Endometrium (tissue), 2 donors: ENCODE data around the gene COL23A1.
"Not testable (repeated sequence)": the region's sequence is repeated elsewhere in the genome, so short reads cannot be mapped to it uniquely, and the experiment has no call there.

Experiments
- FAIRE-seq: peaks from 2 replicates; lab custom pipeline; 2012; peaks lifted over from hg19 to GRCh38; lab: Jason Lieb, UNC
- donor health status: control.
- donor health status: control.

Gene COL23A1

GRCh38 chr5:178376921-178377582, 213.1 kb downstream of the COL23A1 start:
- no peak for FAIRE-seq

- FAIRE-seq: no peak
These were observed 214.8 kb downstream of the COL23A1 start for GRCh38 chr5:178375348-178375747.

GRCh38 chr5:178373711-178374110, 216.5 kb downstream of the COL23A1 start:
- no peak for FAIRE-seq

GRCh38 chr5:178372142-178372571, 218.0 kb downstream of the COL23A1 start:
- FAIRE-seq: no peak

GRCh38 chr5:178371362-178372111, 218.7 kb downstream of the COL23A1 start:
- FAIRE-seq: no peak

- no peak for FAIRE-seq
These were observed 220.1 kb downstream of the COL23A1 start for GRCh38 chr5:178370102-178370501.

- FAIRE-seq: not testable (repeated sequence)
These were observed 220.7 kb downstream of the COL23A1 start for GRCh38 chr5:178369469-178369868.

GRCh38 chr5:178368716-178369300, 221.4 kb downstream of the COL23A1 start:
- no peak for FAIRE-seq

- FAIRE-seq: no peak
These were observed 221.9 kb downstream of the COL23A1 start for GRCh38 chr5:178368274-178368673.

GRCh38 chr5:178367736-178368120, 222.5 kb downstream of the COL23A1 start:
- no peak for FAIRE-seq

- no peak for FAIRE-seq
These were observed 223.0 kb downstream of the COL23A1 start for GRCh38 chr5:178366998-178367735.

- FAIRE-seq: no peak
These were observed 224.4 kb downstream of the COL23A1 start for GRCh38 chr5:178365501-178366440.

- FAIRE-seq: no peak
These were observed 225.9 kb downstream of the COL23A1 start for GRCh38 chr5:178364326-178364675.

GRCh38 chr5:178363501-178364325, 226.5 kb downstream of the COL23A1 start:
- FAIRE-seq: no peak

- no peak for FAIRE-seq
These were observed 228.3 kb downstream of the COL23A1 start for GRCh38 chr5:178361657-178362445.

- FAIRE-seq: no peak
These were observed 229.3 kb downstream of the COL23A1 start for GRCh38 chr5:178360926-178361235.

- FAIRE-seq: no peak
These were observed 229.8 kb downstream of the COL23A1 start for GRCh38 chr5:178360222-178360925.

GRCh38 chr5:178359738-178360137, 230.5 kb downstream of the COL23A1 start:
- FAIRE-seq: no peak

- FAIRE-seq: no peak
These were observed 232.5 kb downstream of the COL23A1 start for GRCh38 chr5:178357678-178358077.
